WTC11 (cell line): ENCODE results near the gene TEKT5.

ENCODE experiments used
- CTCF ChIP-seq: fragments of 200-600 bp; IDR thresholded peaks from 2 replicates; pipeline ENCODE4 v1.8.0; 2022; ENCODE audit warnings: antibody characterized with exemption
- ELF4 ChIP-seq: sonication (generic); formaldehyde crosslinking; IDR thresholded peaks from 2 replicates; pipeline ENCODE4 v1.8.1; 2022; ENCODE audit warnings: low read depth, mild to moderate bottlenecking, moderate library complexity, missing genetic modification reagents
- FOXJ3 ChIP-seq: sonication (generic); formaldehyde crosslinking; IDR thresholded peaks from 2 replicates; pipeline ENCODE4 v1.9.0; 2021; ENCODE audit warnings: missing genetic modification reagents, mild to moderate bottlenecking, borderline replicate concordance
- MXD4 ChIP-seq: fragments of 250-450 bp; sonication (Bioruptor Pico); IDR thresholded peaks from 2 replicates; pipeline ENCODE4 v1.8.0; 2021; ENCODE audit warnings: mild to moderate bottlenecking, moderate library complexity, borderline replicate concordance
- NFYB ChIP-seq: sonication (generic); formaldehyde crosslinking; conservative IDR thresholded peaks from 2 replicates; pipeline ENCODE4 v1.8.0; 2022; ENCODE audit warnings: low read depth, missing genetic modification reagents
- SP1 ChIP-seq: sonication (generic); formaldehyde crosslinking; conservative IDR thresholded peaks from 2 replicates; pipeline ENCODE4 v1.8.1; 2022; ENCODE audit warnings: missing genetic modification reagents
- USF1 ChIP-seq: sonication (generic); formaldehyde crosslinking; IDR thresholded peaks from 2 replicates; pipeline ENCODE4 v1.8.0; 2022; ENCODE audit warnings: mild to moderate bottlenecking, missing genetic modification reagents
- USF2 ChIP-seq: sonication (generic); formaldehyde crosslinking; IDR thresholded peaks from 2 replicates; pipeline ENCODE4 v1.8.1; 2023; ENCODE audit warnings: mild to moderate bottlenecking, missing genetic modification reagents, moderate library complexity
- ZNF671 ChIP-seq: fragments of 250-450 bp; sonication (Bioruptor Pico); IDR thresholded peaks from 2 replicates; pipeline ENCODE4 v1.8.0; 2021; ENCODE audit warnings: mild to moderate bottlenecking

GRCh38 chr16:10580883-10581247, 113.9 kb downstream of the TEKT5 start:
- TF ChIP-seq CTCF = no peak
- no peak for TF ChIP-seq ELF4 (CRISPR knock-in tag)
- TF ChIP-seq SP1 (CRISPR knock-in tag) = no peak
- TF ChIP-seq MXD4 (CRISPR knock-in tag) = no peak
- no peak for TF ChIP-seq USF1 (CRISPR knock-in tag)
- TF ChIP-seq USF2 (CRISPR knock-in tag) = no peak
- TF ChIP-seq NFYB = no peak
- no peak for TF ChIP-seq FOXJ3 (CRISPR knock-in tag)
- TF ChIP-seq ZNF671 (CRISPR knock-in tag) = no peak
